Parathyroid adenoma (tissue), 2 donors: ENCODE measurements around the gene SEC62.

Experiments used
- H2AFZ ChIP-seq: fragments of 300-600 bp; sonication (generic); one replicate; pipeline ENCODE4 v1.7.0; 2017; ENCODE audit warnings: antibody characterized with exemption, mild to moderate bottlenecking
- H3K27ac ChIP-seq: fragments of 300-600 bp; sonication (generic); one replicate; pipeline ENCODE4 v1.7.0; 2017
- H3K27me3 ChIP-seq: fragments of 300-600 bp; sonication (generic); one replicate; pipeline ENCODE4 v1.7.0; 2017; ENCODE audit warnings: low read length; ENCODE audit not compliant: control insufficient read depth, insufficient read depth
- H3K36me3 ChIP-seq: fragments of 300-600 bp; sonication (generic); one replicate; pipeline ENCODE4 v1.7.0; 2017; ENCODE audit warnings: low read length; ENCODE audit not compliant: control insufficient read depth, insufficient read depth
- H3K4me1 ChIP-seq: fragments of 300-600 bp; sonication (generic); one replicate; pipeline ENCODE4 v1.7.0; 2017; ENCODE audit warnings: control low read depth
- H3K4me2 ChIP-seq: fragments of 300-600 bp; sonication (generic); one replicate; pipeline ENCODE4 v1.7.0; 2017; ENCODE audit warnings: low read length
- H3K4me3 ChIP-seq: fragments of 300-600 bp; sonication (generic); one replicate; pipeline ENCODE4 v1.7.0; 2017; ENCODE audit warnings: low read depth, low read length
- H3K79me2 ChIP-seq: fragments of 300-600 bp; sonication (generic); one replicate; pipeline ENCODE4 v1.7.0; 2017; ENCODE audit warnings: control low read depth
- H3K9ac ChIP-seq: fragments of 300-600 bp; sonication (generic); one replicate; pipeline ENCODE4 v1.7.0; 2017; ENCODE audit warnings: mild to moderate bottlenecking
- H3K9me3 ChIP-seq: fragments of 300-600 bp; sonication (generic); one replicate; pipeline ENCODE4 v1.7.0; 2017; ENCODE audit warnings: low read length; ENCODE audit not compliant: control insufficient read depth
- TF ChIP-seq, protein P1 (sequence below): fragments of 300-600 bp; sonication (generic); IDR thresholded peaks from one replicate; pipeline ENCODE4 v1.7.0; 2017; ENCODE audit warnings: antibody characterized with exemption, mild to moderate bottlenecking
- donor health status: primary hyperparathyroidism.

Gene SEC62

DNA sequence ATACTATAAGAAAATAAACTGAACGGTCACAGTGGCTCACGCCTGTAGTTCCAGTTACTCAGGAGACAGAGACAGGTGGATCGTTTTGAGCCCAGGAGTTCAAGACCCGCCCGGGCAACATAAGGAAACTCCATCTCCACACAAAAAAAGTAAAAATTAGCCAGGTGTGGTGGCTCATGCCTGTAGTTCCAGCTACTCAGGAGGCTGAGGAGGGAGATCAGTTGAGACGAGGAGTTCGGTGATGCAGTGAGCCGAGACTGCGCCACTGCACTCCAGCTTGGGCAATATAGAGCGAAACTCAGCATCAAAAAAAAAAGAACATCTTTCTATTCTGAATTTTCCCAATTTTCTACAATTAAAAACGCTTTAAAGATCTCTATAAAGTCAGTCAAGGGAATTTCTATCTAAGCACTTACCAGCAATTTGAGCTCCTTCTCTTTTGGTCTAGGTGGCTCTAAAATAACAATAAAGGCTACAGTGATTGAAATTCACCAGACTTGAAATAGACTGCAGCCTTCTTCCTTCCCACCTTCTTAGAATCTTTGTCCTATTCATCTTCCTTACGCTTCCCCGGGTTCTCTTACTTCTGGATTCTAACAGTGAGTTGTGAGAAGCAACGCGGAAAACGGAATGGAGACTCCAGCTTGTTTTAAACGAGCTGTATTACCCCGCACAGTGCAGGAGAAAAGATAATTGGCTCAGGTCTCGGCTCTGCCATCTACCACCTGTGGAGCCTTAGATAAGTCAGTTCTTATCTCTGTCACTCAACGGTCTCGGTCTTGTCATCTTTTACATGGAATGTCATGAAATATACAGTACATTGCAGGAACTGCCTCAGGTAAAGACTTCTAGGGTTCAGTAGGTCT lies 812 bp upstream of the SEC62 start:
- no peaks in the 10 kb centered on the region for H3K9me3 ChIP-seq
- H3K79me2 ChIP-seq, result peaks cover 26% of the 10 kb centered on the region
- H3K9ac ChIP-seq, result peak overlapping the region; percentile 68
- TF ChIP-seq, protein P1, sequence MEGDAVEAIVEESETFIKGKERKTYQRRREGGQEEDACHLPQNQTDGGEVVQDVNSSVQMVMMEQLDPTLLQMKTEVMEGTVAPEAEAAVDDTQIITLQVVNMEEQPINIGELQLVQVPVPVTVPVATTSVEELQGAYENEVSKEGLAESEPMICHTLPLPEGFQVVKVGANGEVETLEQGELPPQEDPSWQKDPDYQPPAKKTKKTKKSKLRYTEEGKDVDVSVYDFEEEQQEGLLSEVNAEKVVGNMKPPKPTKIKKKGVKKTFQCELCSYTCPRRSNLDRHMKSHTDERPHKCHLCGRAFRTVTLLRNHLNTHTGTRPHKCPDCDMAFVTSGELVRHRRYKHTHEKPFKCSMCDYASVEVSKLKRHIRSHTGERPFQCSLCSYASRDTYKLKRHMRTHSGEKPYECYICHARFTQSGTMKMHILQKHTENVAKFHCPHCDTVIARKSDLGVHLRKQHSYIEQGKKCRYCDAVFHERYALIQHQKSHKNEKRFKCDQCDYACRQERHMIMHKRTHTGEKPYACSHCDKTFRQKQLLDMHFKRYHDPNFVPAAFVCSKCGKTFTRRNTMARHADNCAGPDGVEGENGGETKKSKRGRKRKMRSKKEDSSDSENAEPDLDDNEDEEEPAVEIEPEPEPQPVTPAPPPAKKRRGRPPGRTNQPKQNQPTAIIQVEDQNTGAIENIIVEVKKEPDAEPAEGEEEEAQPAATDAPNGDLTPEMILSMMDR, result no peak
- H3K27ac ChIP-seq, result peak overlapping the region; percentile 84
- peak overlapping the region; percentile 79 for H3K4me2 ChIP-seq
- peaks cover 11% of the 10 kb centered on the region for H3K4me1 ChIP-seq
- no peaks in the 10 kb centered on the region for H3K27me3 ChIP-seq
- H3K36me3 ChIP-seq, result no peaks in the 10 kb centered on the region
- H2AFZ ChIP-seq, result peak overlapping the region; percentile 96
- peak overlapping the region; percentile 86 for H3K4me3 ChIP-seq

DNA sequence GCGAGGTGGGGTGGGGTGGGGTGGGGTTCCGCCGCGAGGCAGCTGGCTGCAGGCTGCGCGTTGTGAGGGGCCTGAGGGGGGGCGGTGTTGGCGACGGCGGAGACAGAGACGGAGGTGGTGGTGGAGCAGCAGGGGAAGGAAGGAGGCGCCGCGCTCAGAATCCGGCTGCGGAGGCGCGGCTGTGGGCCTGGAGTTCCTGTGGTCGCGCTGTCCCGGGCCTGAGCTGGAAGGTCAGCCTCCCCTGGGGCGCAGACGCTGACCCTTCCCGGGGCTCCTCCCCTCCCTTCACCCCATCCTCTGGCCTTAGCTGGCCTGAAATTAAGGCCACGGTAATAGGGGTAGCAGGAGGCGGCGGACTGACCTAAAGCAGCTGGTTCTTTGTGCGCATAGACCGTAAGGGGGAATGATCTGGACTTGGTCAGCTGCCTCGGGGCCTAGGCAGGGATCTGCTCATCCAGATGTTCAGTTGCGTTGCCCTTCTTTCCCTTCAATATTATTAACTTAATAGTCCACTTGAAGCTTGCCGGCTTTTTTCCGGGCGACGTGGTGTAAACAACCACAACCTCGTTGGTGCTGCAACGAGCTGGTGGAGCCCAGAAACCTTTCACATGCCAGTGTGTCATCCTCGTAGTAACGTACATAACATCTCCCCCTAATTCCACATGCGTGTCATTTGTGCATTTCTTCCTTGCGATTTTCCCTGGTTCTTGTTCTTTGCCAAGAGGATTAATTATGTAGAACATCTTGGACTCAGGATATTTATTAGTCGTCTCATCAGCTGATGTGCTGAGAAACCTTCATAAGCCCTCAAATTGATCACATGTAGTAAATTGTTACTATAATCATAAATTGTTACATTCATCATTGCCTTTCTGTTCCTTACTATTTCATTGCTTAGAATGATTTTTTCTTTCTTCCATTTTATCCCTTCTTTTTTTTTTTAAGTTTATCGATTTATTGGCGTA lies 626 bp downstream of the SEC62 start:
- peaks cover 11% of the 10 kb centered on the region for H3K4me1 ChIP-seq
- H3K27ac ChIP-seq, result peak overlapping the region; percentile 84
- no peaks in the 10 kb centered on the region for H3K9me3 ChIP-seq
- H3K4me3 ChIP-seq, result peak overlapping the region; percentile 86
- peak overlapping the region; percentile 79 for H3K4me2 ChIP-seq
- no peaks in the 10 kb centered on the region for H3K36me3 ChIP-seq
- H2AFZ ChIP-seq, result peak overlapping the region; percentile 96
- peak overlapping the region; percentile 67 for H3K9ac ChIP-seq
- TF ChIP-seq, protein P1, result no peak
- peaks cover 33% of the 10 kb centered on the region for H3K79me2 ChIP-seq
- no peaks in the 10 kb centered on the region for H3K27me3 ChIP-seq

DNA sequence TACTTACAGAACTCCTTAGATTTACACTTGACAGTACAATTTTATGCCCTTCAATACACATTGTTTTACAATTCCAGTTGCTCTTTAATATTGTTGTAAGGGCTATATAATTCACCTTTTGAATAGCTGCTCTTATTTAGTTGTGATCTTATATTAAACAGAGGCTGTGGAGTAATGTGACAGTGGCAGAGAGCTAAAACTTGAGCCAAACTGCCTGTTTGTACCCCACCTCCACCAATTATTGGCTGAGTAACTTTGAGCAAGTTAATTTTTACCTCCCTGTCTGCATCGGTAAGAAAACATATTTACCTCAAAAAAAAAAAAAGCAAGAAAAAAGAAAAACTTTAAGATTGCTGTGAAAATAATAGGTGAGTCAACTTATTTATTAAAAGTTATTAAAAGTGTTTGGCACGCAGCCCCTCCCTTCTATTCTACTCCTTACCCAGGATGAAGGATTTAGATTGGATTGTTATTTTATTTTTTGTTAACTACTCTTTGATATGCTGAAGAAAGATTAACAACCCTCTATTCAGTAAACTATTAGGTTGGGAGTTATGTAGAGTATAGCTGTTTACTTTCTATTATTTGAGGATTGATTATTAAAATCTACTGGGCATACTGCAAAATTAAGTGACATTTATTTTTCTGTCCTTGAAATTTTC lies 1.7 kb downstream of the SEC62 start:
- Histone ChIP-seq H3K79me2 (peaks cover 33% of the 10 kb centered on the region), H3K27ac (no peak overlapping the region), H3K9ac (no peak overlapping the region)

More for the DNA sequence above, 1.7 kb downstream of the SEC62 start:
- TF ChIP-seq, protein P1, result no peak
- H3K4me2 ChIP-seq, result peak overlapping the region; percentile 21
- peaks cover 11% of the 10 kb centered on the region for H3K4me1 ChIP-seq
- no peaks in the 10 kb centered on the region for H3K36me3 ChIP-seq
- H3K27me3 ChIP-seq, result no peaks in the 10 kb centered on the region
- no peaks in the 10 kb centered on the region for H3K9me3 ChIP-seq
- H3K4me3 ChIP-seq, result no peak overlapping the region
- no peak overlapping the region for H2AFZ ChIP-seq
